CD4-positive, alpha-beta T cell treated with Interleukin-12 subunit alpha and Interleukin-12 subunit beta, for 1 hour (primary cell): Measurements from ENCODE around the gene WWOX.
"Not testable (repeated sequence)": the region's sequence is repeated elsewhere in the genome, so short reads cannot be mapped to it uniquely, and the experiment has no call there.

Experiments used
- DNase-seq: peaks from one replicate; pipeline ENCODE4 v3.0.0-alpha.2; 2020

Gene WWOX

DNA sequence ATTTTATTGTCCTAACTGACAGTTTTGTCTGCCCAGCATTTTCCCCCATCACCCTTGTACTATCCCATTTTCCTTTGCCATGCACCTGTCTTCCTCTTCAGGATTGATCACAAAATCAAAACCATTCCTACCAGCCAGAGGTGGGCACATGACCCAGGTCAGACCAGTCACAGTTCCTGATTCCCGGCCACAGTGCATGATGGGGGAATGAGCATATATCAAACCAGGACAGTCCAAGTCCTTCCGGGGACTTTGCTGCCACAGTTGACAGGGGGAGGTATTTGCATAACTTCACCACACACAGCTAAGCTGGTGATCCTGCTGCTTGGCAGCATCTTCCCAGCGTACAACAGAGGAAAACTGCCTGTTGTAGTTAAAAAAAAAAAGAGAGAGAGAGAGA lies 493.9 kb downstream of the WWOX start:
- no peak for DNase-seq

DNA sequence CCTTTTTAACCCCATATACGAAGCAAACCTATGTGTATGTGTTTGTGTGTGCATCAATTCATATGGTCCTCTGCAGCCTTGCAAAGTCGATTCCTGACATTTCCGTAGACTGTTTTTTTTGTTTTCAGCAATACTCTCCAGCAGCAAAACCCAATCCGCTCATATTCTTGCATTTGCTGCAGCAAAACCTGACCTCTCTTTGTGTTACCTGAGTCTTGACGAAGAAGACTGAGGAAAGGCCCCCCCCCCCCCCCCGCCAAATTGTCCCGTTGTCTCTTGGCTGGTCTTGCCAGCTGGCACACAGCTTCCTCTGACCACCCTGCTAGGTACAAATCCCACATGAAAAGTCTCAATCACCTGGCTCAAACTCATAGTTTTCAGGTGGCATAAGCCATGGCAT lies 494.7 kb downstream of the WWOX start:
- no peak for DNase-seq

DNA sequence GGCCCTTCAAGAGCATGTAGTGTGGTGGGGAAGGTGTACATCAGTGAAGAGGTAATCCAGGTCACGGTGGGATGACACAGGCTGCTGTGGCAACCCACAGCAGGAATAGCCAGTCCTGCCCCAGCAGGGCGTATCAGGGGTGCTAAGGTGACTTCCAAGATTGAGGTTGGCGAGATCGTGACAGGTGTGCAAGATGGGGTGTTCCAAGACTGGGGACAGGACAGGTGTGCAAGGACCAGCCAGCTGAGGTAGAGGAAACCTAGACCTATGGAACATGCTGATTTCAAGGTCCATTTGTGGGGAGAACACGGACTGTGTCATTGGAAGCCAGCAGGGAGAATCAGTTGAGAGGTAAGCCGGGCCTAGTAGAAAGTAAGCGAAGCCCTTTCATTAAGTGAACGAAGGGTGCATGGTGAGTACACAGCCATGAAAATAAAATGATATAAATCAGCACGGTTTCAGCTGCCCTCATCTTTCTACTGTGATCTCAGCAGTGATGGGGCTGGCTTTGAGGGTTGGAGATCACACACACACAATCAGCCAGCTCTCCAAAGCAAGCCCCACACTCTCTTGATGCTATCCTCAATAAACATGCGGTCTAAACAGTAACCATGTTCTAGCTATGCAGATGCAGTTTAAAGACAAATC lies 497.0 kb downstream of the WWOX start:
- DNase-seq, result no peak

DNA sequence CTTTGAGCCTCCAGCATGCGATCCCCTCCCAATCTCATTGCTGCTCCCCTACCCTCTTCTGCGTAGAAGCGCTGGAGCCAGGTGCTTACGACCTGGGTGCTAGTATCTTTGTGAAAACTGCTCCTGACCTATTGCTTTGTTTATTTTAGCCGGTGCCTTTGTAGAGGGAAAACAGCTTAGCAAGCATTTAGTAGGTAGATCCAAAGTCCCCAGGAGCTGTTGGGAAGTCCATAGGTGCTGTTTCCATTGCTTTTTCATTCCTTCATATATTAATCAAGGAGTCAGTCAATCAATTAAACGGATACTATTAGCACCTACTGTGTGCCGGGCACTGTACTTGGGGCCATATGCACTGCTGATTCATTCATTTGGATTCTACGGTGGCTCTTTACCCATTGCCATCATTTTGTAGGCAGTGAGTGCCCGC lies 497.6 kb downstream of the WWOX start:
- no peak for DNase-seq

DNA sequence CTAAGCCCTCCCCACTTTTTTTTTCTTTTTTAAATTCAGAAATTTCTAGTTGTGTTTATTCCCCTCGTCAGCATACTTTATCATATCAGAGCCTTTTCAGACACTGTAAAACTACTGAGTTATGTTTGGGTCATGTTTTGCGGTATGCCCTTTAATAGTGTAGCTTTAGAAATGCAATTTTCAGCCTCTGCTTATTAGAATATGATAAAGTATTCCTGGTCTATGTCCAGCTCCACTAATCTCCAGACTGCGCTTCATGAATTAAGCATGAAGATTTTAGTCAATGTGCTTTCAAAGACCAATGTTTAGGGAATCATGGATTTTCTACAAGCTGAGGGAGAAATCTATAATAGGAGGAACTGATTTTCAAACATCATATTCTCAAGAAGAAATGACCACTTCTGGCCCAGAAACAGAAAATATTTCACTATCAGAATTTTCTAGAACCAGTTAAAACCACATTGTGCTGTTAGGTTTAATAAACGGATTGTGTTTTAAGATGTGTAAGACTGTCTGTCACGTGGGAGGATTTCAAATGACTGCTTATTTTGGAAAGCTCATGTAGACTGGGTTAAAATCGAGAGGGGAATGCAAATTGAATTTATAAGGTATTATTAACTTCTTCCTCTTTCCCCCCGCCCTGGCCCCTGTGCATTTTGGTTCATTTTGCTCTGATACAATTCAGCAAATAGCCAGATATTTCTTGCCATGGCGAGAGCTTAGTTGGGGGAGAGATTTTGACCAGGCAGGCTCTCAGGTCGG lies 498.5 kb downstream of the WWOX start:
- DNase-seq, result no peak

DNA sequence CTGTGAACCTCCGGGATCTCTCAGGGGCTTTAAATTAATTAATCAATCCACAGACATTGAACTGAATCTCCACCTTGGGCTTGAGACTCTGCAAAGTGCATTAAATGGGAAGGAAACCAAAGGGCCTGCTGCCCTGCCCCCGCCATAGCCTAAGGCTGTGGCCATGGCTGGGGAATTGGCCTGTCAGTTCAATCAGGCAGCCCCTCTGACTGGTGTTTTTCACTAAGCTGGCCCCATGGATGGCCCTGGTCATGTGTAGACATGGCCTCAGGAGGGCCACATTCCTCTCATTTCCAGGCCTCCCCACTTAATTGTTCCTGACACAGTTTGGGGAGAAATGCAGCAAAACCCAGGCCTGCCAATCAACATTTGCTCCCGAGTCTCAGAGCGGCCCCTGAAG lies 499.8 kb downstream of the WWOX start:
- DNase-seq, result no peak

DNA sequence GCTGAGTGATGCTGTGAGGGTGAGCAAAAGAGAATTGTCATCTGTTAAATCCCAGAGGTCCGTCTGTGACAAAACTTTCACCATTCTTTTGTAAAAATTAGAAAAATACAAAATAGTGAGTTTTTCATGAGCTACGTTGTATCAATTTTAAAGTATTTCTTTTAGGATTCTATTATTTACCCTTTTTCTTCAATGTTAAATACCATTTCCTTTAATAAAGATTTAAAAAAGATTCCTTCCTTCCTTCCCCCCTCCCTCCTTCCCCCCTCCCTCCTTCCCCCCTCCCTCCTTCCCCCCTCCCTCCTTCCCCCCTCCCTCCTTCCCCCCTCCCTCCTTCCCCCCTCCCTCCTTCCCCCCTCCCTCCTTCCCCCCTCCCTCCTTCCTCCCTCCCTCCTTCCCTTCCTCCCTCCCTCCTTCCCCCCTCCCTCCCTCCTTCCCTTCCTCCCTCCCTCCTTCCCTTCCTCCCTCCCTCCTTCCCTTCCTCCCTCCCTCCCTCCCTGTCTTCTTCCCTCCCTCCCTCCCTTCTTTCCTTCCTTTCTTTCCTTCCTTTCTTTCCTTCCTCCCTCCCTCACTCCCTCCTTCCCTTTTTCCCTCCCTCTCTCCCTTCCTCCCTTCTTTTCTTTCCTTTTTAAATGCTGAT lies 505.1 kb downstream of the WWOX start:
- not testable (repeated sequence) for DNase-seq

DNA sequence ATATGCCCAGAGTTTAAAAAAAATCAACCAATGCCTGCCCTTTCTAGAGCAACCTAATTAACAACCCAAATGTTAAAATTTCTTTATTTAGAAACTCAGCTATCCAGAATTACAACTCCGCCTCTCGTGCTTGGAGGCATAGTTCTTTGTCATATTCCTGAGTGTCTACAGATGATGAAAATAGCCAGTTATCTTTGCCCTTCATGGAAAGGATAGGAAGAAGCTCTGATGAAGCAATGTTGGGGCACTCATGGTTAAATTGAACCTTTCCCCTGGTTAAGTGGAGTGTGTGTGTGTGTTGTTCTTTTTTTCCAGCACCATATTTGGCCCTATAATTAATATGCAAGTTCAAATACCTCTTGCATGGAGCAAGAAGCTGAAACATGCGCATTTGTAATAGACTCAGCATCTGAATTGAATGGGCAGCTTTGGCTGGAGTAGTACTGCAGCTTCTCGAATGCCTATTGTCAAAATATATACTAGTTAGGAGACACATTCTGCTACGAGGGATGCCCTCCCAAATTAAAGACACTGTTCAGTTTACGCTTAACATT lies 506.2 kb downstream of the WWOX start:
- DNase-seq, result no peak

DNA sequence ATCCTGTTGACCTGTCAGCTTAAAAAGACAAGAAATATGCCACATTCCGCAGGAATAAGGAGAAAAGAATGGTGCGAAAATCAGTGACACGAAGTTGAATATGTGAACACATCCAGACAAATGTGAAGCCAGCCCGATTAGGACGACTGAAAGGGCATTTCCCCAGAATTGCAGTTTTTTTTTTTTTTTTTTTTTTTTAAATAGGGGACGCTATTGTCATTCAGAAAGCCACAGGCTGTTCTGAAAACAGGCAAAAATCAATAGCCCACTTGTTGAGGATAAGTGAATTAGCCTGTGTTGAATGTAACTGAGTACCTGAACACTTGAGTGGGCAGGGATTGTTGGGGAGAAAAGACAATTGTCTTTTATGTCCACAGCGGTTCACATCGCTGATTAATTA lies 507.1 kb downstream of the WWOX start:
- DNase-seq, result no peak

DNA sequence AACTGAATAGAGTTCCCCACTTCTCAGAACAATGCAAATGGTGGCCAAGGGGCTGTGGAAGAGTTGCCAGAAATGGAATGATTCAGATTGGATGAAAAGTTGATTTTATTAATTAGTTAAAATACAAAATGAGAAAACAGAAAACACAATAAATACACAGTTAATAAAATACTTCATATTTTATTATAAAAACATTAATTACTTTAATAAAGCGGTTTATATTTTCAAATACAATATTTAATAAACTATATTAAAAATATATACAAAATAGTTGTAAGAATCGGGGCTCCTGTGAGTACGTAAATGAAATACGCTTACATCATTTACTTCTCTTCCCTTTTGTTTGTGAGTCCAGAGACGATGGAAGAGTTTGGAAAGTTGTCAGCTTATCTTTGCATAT lies 507.6 kb downstream of the WWOX start:
- no peak for DNase-seq

DNA sequence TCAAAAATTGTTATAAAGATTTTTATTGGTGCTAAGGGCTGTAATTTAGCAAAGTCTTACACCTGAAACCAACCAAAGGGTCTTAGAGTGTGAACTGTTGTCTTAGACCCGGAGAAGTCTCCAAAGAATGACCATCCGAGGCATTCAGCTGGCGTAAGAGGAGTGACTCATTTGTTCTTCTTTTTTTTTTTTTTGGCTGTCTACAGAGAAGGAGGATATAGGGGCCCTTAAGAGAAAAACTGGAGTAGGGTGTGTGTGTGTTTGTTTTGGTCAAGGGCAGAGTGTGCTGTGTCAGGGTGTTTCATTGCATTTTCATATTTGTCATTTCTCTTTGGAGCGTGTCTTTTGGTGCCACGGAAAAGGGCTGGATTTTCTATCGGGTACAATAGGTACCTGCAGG lies 508.0 kb downstream of the WWOX start:
- no peak for DNase-seq

DNA sequence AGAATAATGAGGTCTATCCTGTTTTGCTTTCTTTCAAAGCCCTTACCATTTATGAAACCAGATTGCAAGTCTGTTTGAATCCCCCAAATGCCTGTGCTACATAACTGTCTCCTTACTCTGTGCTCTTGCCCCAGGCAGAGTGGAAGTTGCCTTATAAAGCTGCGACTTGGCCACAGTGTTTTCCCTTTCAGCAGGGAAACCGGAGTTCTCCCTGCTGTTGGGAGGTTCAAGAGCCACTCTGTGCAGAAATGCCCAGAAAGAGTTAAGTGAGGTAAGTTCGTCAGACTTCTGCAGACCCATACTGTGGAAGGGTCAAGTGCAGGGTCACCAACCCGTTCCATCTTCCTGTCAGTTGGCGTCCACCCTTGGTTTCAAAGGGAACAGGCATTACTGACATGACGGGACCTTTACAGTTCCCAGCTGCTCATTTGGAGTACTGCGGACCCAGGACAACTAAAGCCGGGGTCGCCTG lies 508.9 kb downstream of the WWOX start:
- no peak for DNase-seq

DNA sequence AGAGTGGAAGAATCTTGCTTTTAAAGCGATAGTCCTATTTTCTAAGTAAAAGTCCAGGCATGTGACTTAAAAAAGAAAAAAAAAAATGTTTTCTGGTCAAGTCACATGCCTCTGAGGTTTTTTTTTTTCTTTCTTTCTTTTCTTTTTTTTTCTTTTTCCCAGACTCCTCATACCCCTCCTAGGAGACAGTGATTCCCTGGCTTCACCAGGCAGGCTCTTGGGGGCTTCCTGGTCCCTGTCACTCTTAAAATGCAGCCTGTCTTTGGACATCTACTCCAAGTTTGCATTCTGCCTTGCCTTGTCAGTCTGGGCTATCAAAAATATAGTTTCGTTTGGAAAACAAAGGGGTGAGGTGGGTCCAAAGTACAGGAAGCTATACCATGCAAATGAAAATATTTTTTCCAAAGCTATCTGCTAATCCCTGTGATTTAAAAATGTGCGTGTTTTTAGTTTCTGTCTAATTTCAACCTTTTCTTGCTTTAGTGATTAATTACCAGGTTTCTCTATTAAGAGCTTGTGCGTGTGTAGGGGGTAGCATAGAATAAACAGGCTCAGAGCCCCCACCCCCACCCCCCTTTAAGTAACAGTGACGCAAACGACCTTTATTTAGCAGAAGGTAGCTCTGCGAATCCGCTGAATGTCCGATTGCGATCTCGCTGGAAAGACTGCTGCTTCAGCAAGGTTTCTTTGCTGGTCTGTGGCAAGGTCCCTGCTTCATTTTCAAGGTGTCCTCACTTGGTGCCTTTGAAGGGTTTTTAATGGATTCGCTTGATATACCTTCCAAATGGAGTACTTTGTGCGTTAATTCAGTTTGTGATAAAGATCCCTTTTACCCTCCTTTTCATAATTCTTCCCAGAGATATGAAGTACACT lies 510.2 kb downstream of the WWOX start:
- no peak for DNase-seq

DNA sequence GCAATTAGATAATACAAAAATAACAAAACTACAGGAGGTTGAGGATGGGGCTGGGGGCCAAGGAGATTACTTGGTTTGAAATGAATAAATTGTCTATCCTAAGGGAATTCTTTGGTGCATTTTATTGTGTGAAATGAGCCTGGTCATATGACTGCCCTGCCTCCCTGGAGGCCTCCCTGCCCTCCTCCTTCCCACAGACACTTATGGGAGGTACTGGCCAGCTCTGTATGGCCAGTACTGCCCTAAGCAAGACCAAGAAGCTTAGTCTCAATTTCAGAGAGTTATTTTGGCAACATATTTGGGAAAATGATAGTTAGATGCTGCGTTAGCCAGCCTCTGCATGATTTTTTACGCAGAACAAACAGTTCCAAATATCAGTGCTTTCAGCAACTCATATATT lies 511.9 kb downstream of the WWOX start:
- no peak for DNase-seq

DNA sequence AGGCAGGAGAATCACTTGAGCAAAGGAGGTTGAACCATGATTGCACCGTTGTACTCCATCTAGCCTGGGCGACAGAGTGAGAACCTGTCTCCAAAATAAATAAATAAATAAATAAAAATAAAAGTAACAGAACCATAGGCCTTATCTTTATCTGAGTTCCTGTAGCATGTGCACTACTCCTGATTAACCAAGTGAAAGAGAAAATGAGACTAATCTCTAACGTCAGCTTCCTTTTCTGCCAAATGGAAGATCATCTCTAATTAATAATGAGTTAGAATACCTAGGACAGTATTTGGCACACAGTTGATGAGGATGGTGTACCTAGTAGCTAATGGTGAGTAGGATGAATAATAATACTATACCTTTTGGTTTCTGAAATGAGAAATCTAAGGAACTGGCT lies 520.4 kb downstream of the WWOX start:
- DNase-seq, result no peak

DNA sequence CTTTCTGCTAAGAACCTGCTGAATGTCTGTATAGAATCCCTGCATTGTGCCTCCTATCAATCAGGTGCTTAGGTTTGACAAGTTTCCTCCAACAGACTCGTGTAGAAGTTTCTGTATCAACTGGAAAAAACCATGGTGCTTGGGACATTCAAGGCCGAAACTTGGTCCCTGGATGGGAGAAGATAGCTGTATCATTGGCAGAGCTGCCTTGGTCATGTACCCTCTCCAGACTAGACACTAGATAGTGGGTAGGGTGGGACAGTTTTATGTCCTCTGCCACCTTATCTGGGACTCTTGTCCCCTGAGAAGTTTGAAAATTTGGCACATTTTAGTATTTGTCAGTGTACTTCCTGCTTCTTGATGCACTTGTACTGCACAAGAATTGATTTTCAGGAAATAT lies 520.8 kb downstream of the WWOX start:
- DNase-seq, result no peak

DNA sequence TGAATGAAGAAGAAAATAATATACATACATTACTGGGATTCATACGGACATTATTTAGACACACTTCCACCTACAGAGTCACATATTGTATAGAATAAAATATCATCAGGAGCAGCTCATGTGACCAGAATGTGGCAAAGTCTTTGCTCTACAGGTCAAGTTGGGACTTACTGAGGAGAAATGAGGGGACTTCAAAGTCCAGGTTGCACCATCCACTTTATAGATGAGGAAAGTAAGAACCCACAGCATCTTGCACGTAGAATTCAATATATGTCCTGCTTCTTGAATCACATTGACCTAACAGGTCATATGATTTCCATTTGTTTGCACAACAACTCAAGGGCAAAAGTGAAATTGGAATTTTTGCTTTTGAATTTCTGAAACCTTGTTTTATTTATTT lies 524.3 kb downstream of the WWOX start:
- no peak for DNase-seq

DNA sequence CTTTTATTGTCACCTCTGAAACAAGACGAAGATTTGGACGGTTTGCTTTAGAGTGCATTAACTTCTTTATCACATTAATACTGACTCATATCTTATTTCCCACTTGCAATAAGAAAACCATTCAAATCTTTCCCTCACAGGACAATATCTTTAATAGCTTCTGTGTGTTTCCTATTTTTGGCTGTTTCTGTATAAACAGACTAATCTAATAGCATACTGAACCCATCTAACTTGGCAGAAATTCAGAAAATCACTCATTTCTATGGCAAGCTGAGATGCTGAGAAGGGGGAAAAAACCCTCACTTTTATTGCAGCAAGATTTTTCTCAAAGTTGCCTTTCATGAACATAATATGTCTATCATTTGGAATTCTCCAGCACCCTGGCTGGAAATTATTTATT lies 524.9 kb downstream of the WWOX start:
- no peak for DNase-seq

DNA sequence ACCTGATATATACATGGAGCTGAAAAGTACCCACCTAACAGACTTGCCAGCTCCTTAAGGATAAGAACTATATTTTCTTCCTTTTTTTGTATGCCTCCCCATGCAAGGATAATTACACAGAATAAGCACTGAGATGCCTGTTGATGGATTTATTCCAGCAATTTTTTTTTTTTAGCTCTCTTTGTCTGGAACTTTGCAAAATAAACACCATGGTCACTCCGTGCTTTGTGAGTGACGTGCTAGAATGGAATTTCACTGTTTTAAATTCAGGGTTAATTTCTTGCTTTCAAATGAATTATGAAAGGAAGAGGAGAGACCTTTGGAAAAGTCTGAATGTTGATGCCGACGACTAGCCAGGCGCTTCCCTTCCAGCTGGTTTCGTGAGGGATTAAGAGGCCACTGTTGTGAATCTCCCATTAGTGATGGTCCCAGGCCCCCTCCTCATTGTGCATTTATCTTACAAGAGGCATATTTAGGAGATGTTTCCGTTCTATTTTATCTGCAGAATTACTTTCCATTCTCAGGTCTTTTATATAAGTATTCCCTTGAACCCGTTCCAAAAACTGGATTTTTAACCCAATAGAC lies 529.1 kb downstream of the WWOX start:
- DNase-seq, result no peak

DNA sequence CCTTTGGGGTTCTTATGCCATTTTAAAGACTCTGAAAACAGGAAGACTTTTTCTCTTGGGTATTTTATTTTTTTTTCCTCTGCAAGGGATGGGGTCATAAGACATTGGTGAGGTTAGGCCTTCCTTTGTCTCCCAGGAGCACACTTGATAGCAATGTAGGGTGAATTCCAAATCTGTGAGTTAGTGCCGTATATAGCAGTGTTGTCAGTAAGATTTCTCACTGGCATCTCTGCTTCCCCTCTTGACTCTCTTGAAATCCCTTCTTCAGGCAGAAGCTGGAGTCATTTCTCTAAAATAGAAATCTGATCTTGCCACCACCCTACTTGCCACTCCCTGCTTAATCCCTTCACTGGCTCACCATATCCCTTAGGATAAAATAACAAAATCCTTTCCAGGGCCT lies 529.7 kb downstream of the WWOX start:
- no peak for DNase-seq

DNA sequence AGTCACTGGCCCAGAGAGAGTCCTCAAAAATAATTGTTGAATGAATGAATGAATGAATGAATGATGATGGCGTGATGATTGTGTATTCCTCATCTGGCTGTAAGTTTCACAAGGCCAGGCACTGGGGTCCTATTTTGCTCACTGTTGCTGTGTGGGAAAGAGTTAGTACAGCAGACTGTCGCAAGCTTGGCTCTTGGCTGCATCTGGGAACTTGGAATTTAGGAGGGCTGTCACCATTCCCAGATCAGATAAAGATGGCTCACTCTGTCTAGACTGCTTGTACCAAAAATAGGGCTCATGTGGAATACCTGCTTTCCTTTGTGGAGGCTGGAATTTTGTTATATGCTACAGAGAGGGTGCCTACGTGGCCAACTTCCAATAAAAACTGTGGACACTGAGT lies 530.6 kb downstream of the WWOX start:
- DNase-seq, result no peak

DNA sequence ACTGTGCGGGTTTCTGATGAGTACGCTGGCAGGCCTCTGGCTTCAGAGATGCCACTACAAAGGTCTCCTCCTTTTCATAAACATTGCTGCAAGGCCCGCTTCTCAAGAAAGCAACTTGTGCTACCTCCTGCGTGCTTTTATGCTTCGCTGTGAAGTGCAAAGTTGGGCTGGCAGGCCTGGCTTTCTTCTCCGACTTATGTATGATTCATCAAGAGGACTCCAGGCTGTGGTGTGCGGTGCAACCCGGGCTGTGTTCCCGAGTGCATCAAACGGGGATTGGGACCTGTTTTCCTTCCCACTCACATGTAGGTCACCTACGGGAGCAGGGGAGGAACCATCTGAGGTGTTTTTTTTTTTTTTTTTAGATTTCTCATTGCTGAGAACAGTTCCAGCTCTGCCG lies 534.1 kb downstream of the WWOX start:
- no peak for DNase-seq

DNA sequence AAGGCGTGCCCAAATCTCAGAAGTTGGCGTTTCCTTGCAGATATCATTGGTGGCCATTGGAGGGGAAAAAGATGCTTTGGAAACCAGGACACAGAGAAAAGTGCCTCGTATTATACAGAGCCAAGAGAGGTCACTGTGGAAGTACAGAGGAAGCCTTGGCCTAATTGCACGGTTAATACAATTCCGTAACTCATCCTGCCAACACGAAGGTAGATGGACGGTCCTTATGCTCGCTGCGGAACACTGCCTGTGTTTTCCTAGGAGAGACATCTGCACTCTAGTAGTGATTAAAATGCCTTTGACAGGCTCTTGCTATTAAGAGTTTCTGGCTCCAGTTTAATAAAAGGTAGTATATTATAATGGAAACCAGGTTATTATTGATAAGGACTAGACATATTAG lies 536.4 kb downstream of the WWOX start:
- DNase-seq, result no peak
